Breast epithelium (tissue), 4 donors: ENCODE measurements around the gene GNAQ. TPM values are rescaled to one million over a fixed set of nuclear protein-coding genes. Genes with fewer than 3 reads are reported as not detected.

ENCODE experiments used
- DNase-seq, 2 donors: peaks; one replicate each; pipeline ENCODE4 v3.0.0-alpha.2; 2019; ENCODE audit warnings: low spot score in 2 of 2
- H3K27ac ChIP-seq, 2 donors: fragments of 200-600 bp; sonication (generic) in 1 of 2; one replicate each; pipeline ENCODE4 v1.5.1; 2016 to 2019; ENCODE audit warnings: mild to moderate bottlenecking in 1 of 2
- H3K27me3 ChIP-seq, 2 donors: fragments of 200-600 bp; sonication (generic) in 1 of 2; one replicate each; pipeline versions ENCODE4 v1.5.1 to v1.6.0; 2017 to 2019; ENCODE audit warnings: control low read depth in 1 of 2, mild to moderate bottlenecking in 1 of 2
- H3K36me3 ChIP-seq: fragments of 200-600 bp; one replicate; pipeline ENCODE4 v1.5.1; 2019
- H3K4me1 ChIP-seq, 2 donors: fragments of 200-600 bp; sonication (generic); one replicate each; pipeline ENCODE4 v1.5.1; 2016 to 2019; ENCODE audit warnings: control low read depth in 1 of 2
- H3K4me3 ChIP-seq, 3 donors: fragments of 200-600 bp; sonication (generic); 1 replicate in 2 of 3; 2 replicates in 1 of 3; pipeline ENCODE4 v1.5.1; 2016 to 2019; ENCODE audit warnings: mild to moderate bottlenecking in 3 of 3, moderate library complexity in 2 of 3
- H3K9me3 ChIP-seq, 2 donors: fragments of 200-600 bp; sonication (generic) in 1 of 2; one replicate each; pipeline ENCODE4 v1.5.1; 2016 to 2019; ENCODE audit warnings: control low read depth in 1 of 2
- CTCF ChIP-seq, 3 donors: fragments of 450-650 bp; IDR thresholded peaks; one replicate each; pipeline ENCODE4 v1.5.1; 2016 to 2017; ENCODE audit warnings: antibody characterized with exemption in 3 of 3, mild to moderate bottlenecking in 3 of 3, moderate library complexity in 3 of 3
- POLR2A ChIP-seq: fragments of 450-650 bp; IDR thresholded peaks from one replicate; pipeline ENCODE4 v1.6.1; 2016; ENCODE audit warnings: antibody characterized with exemption, mild to moderate bottlenecking, moderate library complexity
- POLR2AphosphoS5 ChIP-seq, 3 donors: sonication (generic); formaldehyde crosslinking; IDR thresholded peaks; one replicate each; pipeline ENCODE4 v1.6.1; 2017; ENCODE audit warnings: antibody characterized with exemption in 3 of 3
- intact Hi-C: fragments of 100-400 bp; cut with DNase I; formaldehyde crosslinking; loops from one replicate; pipeline ENCODE4 v1.15.1; 2023; ENCODE audit warnings: low total_unique reads
- total RNA-seq, 3 donors: library from RNA; depleted of rRNA; stranded (reverse); fragments of >200 nt; gene quantifications; one replicate each; pipeline ENCODE4 v1.1.0, GENCODE V29; 2016

The GNAQ gene
- total RNA-seq, 3 donors from 2014 or later, result 39.0 to 49.3 (median 47.2) TPM

GRCh38 chr9:77811832-77812231 lies 219.8 kb downstream of the GNAQ start:
- DNase-seq, result no peak
- TF ChIP-seq POLR2AphosphoS5 (IDR thresholded peaks at IDR 0.05) (no peak), POLR2A (no peak), CTCF (IDR thresholded peaks at IDR 0.05) (no peak)
- Histone ChIP-seq H3K4me1 (no peaks in the 10 kb centered on the region), H3K36me3 (no peaks in the 10 kb centered on the region), H3K9me3 (no peaks in the 10 kb centered on the region), H3K27me3 (no peaks in the 10 kb centered on the region), H3K27ac (peak overlapping the region in 1 of 2 donors; percentile 16), H3K4me3 (no peak overlapping the region)
- intact Hi-C loops, result no loop called here

GRCh38 chr9:77810637-77811119 lies 220.9 kb downstream of the GNAQ start:
- Histone ChIP-seq H3K27me3 (no peaks in the 10 kb centered on the region), H3K27ac (no peak overlapping the region), H3K36me3 (no peaks in the 10 kb centered on the region), H3K4me1 (peaks cover 0 to 5% of the 10 kb centered on the region in 2 donors), H3K9me3 (no peaks in the 10 kb centered on the region), H3K4me3 (no peak overlapping the region)
- no peak for DNase-seq
- TF ChIP-seq CTCF (IDR thresholded peaks at IDR 0.05) (no peak), POLR2A (no peak), POLR2AphosphoS5 (IDR thresholded peaks at IDR 0.05) (no peak)
- intact Hi-C loops, result no loop called here

DNA sequence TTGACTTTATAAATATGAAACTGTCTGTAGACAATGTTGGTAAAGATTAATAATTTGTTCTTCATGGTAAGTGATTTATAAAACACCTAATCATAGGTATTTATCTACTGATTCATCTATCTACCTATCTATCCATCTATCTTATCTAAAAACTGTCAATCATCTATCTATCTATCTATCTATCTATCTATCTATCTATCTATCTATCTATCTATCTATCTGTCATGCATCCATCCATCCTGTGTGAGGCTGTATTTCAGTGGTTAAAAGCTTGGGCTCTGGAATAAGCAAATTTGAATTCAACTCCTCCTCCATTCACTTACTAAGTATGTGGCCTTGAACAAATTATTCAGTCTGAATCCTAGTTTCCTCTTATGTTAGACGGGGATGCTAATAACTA lies 221.6 kb downstream of the GNAQ start:
- no peak for DNase-seq
- Histone ChIP-seq H3K4me3 (no peak overlapping the region), H3K27me3 (no peaks in the 10 kb centered on the region), H3K36me3 (no peaks in the 10 kb centered on the region), H3K9me3 (no peaks in the 10 kb centered on the region), H3K4me1 (peaks cover 0 to 6% of the 10 kb centered on the region in 2 donors), H3K27ac (no peak overlapping the region)
- intact Hi-C loops, result no loop called here
- no peak for TF ChIP-seq POLR2A
- TF ChIP-seq POLR2AphosphoS5 (IDR thresholded peaks at IDR 0.05), result no peak

DNA sequence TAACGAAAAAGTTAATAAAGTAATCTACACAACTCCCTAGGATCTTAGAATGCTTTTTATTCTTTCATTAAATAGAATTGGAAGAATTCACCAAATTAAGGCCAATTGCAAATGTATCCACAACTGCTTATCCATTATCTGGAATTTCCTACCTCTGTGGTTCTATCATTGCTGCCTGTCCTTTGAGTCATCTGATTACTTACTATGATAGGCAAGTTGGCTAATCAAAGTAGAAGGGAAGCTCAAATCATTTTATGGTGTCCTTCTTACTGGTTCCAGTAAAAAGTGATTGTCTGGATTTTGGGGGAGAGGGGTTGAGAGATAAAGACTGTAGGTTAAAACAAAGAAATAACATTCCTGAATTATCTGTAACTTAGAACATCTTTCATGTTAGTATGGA lies 222.1 kb downstream of the GNAQ start:
- intact Hi-C loops, result no loop called here
- no peaks in the 10 kb centered on the region for H3K27me3 ChIP-seq

DNA sequence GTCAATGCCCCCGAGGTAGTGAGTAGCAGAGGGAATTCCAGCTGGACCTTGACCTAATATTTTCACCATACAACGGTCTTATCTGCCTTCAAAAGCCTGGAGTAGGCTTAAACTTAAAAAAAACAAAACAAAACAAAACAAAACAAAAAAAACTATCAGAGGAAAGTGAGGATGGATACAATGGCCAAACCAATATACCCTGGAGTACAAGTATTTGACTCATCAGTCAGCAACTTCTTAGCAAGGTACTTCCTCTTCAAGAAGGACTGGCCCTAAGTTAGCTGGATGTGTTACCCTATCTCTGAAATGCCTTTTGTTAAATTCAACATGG lies 222.9 kb downstream of the GNAQ start:
- TF ChIP-seq CTCF (IDR thresholded peaks at IDR 0.05), result no peak
- TF ChIP-seq POLR2A, result no peak
- no peaks in the 10 kb centered on the region for H3K9me3 ChIP-seq
- H3K36me3 ChIP-seq, result no peaks in the 10 kb centered on the region
- no peak overlapping the region for H3K4me3 ChIP-seq
- peaks cover 0 to 6% of the 10 kb centered on the region in 2 donors for H3K4me1 ChIP-seq
- H3K27me3 ChIP-seq, result no peaks in the 10 kb centered on the region
- DNase-seq, result no peak
- no peak overlapping the region for H3K27ac ChIP-seq
- intact Hi-C loops, result no loop called here

More for the DNA sequence above, 222.1 kb downstream of the GNAQ start:
- TF ChIP-seq CTCF (IDR thresholded peaks at IDR 0.05) (no peak), POLR2AphosphoS5 (IDR thresholded peaks at IDR 0.05) (no peak), POLR2A (no peak)
- Histone ChIP-seq H3K9me3 (no peaks in the 10 kb centered on the region), H3K36me3 (no peaks in the 10 kb centered on the region), H3K27ac (no peak overlapping the region), H3K4me3 (no peak overlapping the region), H3K4me1 (peaks cover 0 to 6% of the 10 kb centered on the region in 2 donors)
- no peak for DNase-seq
